IMR-90 (cell line): ENCODE results near the gene BDH1. TPM values are rescaled to one million over a fixed set of nuclear protein-coding genes. Genes with fewer than 3 reads are reported as not detected.

Experiments used
- ATAC-seq: fragments of 200-7000 bp; cut with Tn5 transposase; 2 replicates; pipeline ENCODE4 v1.9.1; 2020; ENCODE audit warnings: low read depth, mild to moderate bottlenecking, moderate library complexity
- BruUV-seq: library from RNA; stranded (reverse); fragments of 400-500 nt; replicated peaks from 2 replicates; lab custom pipeline; 2021; lab: Mats Ljungman, UMichigan
- CTCF ChIA-PET: fragments of 300-600 bp; formaldehyde crosslinking; extraction: SDS; loops from one replicate; lab custom pipeline; 2021; ENCODE audit warnings: antibody characterized with exemption; lab: Yijun Ruan, JAX
- POLR2A ChIA-PET: fragments of 300-600 bp; sonication (Branson Sonifier 250); formaldehyde crosslinking; loops from one replicate; lab custom pipeline; 2022; ENCODE audit warnings: antibody characterized with exemption; ENCODE audit not compliant: unreplicated experiment; lab: Charles Lee
- DNase-seq: peaks from one replicate; pipeline ENCODE4 v3.0.0; 2013
- H2AFZ ChIP-seq: replicated peaks from 2 replicates; pipeline ENCODE3; 2013; ENCODE audit warnings: low read length, mild to moderate bottlenecking; ENCODE audit not compliant: poor library complexity
- H2AK5ac ChIP-seq: 2 replicates; pipeline ENCODE4 v1.6.1; 2013; ENCODE audit warnings: low read depth, low read length, inconsistent platforms
- H2AK9ac ChIP-seq: replicated peaks from 2 replicates; pipeline ENCODE3; 2013; ENCODE audit warnings: mild to moderate bottlenecking, low read depth, low read length, moderate library complexity; ENCODE audit not compliant: poor library complexity
- H2BK120ac ChIP-seq: 2 replicates; pipeline ENCODE4 v1.6.1; 2013; ENCODE audit warnings: low read depth, low read length, inconsistent platforms
- H2BK15ac ChIP-seq: 3 replicates; pipeline ENCODE4 v1.6.1; 2013; ENCODE audit warnings: low read depth, low read length, inconsistent platforms
- H2BK20ac ChIP-seq: 2 replicates; pipeline ENCODE4 v1.6.1; 2013; ENCODE audit warnings: low read depth, mild to moderate bottlenecking, inconsistent platforms, low read length, moderate library complexity
- H2BK5ac ChIP-seq: 2 replicates; pipeline ENCODE4 v1.6.1; 2013; ENCODE audit warnings: mild to moderate bottlenecking, low read depth, low read length, inconsistent platforms; ENCODE audit not compliant: poor library complexity, severe bottlenecking
- H3K14ac ChIP-seq: replicated peaks from 2 replicates; pipeline ENCODE4 v1.6.1; 2013; ENCODE audit warnings: low read depth, low read length, inconsistent platforms
- H3K18ac ChIP-seq: 2 replicates; pipeline ENCODE4 v1.6.1; 2013; ENCODE audit warnings: low read depth, low read length, control low read depth
- H3K23ac ChIP-seq: 2 replicates; pipeline ENCODE4 v1.6.1; 2013; ENCODE audit warnings: low read depth, low read length, inconsistent platforms
- H3K27ac ChIP-seq: 2 replicates; pipeline ENCODE4 v1.5.1; 2013; ENCODE audit warnings: mild to moderate bottlenecking, control low read depth, low read length; ENCODE audit not compliant: insufficient read depth
- H3K27me3 ChIP-seq: 2 replicates; pipeline ENCODE4 v1.6.1; 2013; ENCODE audit warnings: low read length; ENCODE audit not compliant: control insufficient read depth, insufficient read depth
- H3K36me3 ChIP-seq: 2 replicates; pipeline ENCODE4 v1.6.1; 2013; ENCODE audit warnings: low read length, mixed read lengths; ENCODE audit not compliant: control insufficient read depth, insufficient read depth
- H3K4ac ChIP-seq: 2 replicates; pipeline ENCODE4 v1.6.1; 2013; ENCODE audit warnings: low read depth, low read length, inconsistent platforms
- H3K4me1 ChIP-seq: 2 replicates; pipeline ENCODE4 v1.6.1; 2013; ENCODE audit warnings: low read length, mixed read lengths; ENCODE audit not compliant: control insufficient read depth, insufficient read depth
- H3K4me2 ChIP-seq: 2 replicates; pipeline ENCODE4 v1.6.1; 2013; ENCODE audit warnings: low read depth, mild to moderate bottlenecking, control low read depth, low read length, moderate library complexity
- H3K4me3 ChIP-seq: 2 replicates; pipeline ENCODE4 v1.5.1; 2013; ENCODE audit warnings: low read depth, mild to moderate bottlenecking, control low read depth, low read length, moderate library complexity; ENCODE audit not compliant: insufficient read depth
- H3K56ac ChIP-seq: 2 replicates; pipeline ENCODE4 v1.6.1; 2013; ENCODE audit warnings: low read length, inconsistent platforms; ENCODE audit not compliant: insufficient read depth; ENCODE audit errors: extremely low read depth
- H3K79me1 ChIP-seq, 2 experiments: 2 replicates each; pipeline ENCODE4 v1.6.1; 2013; ENCODE audit warnings: low read length in 2 of 2, inconsistent platforms in 1 of 2, low read depth in 1 of 2
- H3K9ac ChIP-seq: 2 replicates; pipeline ENCODE4 v1.6.1; 2013; ENCODE audit warnings: low read depth, low read length, control low read depth
- H3K9me1 ChIP-seq: 2 replicates; pipeline ENCODE4 v1.6.1; 2013; ENCODE audit warnings: low read length, inconsistent platforms; ENCODE audit not compliant: insufficient read depth
- H3K9me3 ChIP-seq: 2 replicates; pipeline ENCODE4 v1.6.1; 2013; ENCODE audit warnings: low read length; ENCODE audit not compliant: control insufficient read depth, insufficient read depth
- H4K20me1 ChIP-seq: 2 replicates; pipeline ENCODE4 v1.6.1; 2013; ENCODE audit warnings: low read length, inconsistent platforms; ENCODE audit not compliant: insufficient read depth
- H4K5ac ChIP-seq: 2 replicates; pipeline ENCODE4 v1.6.1; 2013; ENCODE audit warnings: mild to moderate bottlenecking, low read depth, low read length, control low read depth
- H4K8ac ChIP-seq, 2 experiments: 2 replicates each; pipeline ENCODE4 v1.6.1; 2013; ENCODE audit warnings: low read depth in 2 of 2, low read length in 2 of 2, control low read depth in 1 of 2, inconsistent platforms in 1 of 2
- H4K91ac ChIP-seq: 2 replicates; pipeline ENCODE4 v1.6.1; 2013; ENCODE audit warnings: low read depth, low read length, inconsistent platforms; ENCODE audit not compliant: insufficient read depth
- CEBPB ChIP-seq: IDR thresholded peaks from 2 replicates; pipeline ENCODE4 v1.6.1; 2012; ENCODE audit warnings: low read depth, low read length, improper control_type of control experiment
- CHD1 ChIP-seq: IDR thresholded peaks from 2 replicates; pipeline ENCODE4 v1.6.1; 2012; ENCODE audit warnings: low read depth, low read length, improper control_type of control experiment
- MAFK ChIP-seq: IDR thresholded peaks from 2 replicates; pipeline ENCODE4 v1.6.1; 2012; ENCODE audit warnings: low read depth, low read length, improper control_type of control experiment
- MXI1 ChIP-seq: IDR thresholded peaks from 2 replicates; pipeline ENCODE4 v1.6.1; 2012; ENCODE audit warnings: low read depth, mild to moderate bottlenecking, low read length, moderate library complexity, borderline replicate concordance
- NFE2L2 ChIP-seq: fragments of 150-350 bp; IDR thresholded peaks from 2 replicates; pipeline ENCODE4 v1.6.1; 2016; ENCODE audit warnings: low read depth, mild to moderate bottlenecking, low read length
- POLR2A ChIP-seq: IDR thresholded peaks from 2 replicates; pipeline ENCODE4 v1.6.1; 2012; ENCODE audit warnings: mild to moderate bottlenecking, low read depth, low read length
- WGBS, 2 experiments: methylation state at CpG; one replicate each; pipeline versions ENCODE4 v1.1.5 to v1.1.7; 2013; ENCODE audit warnings: missing lambda C conversion rate in 2 of 2; ENCODE audit not compliant: insufficient read length in 1 of 2; ENCODE audit errors: extremely low coverage in 2 of 2; 5-methylcytosine and 5-hydroxymethylcytosine counted together
- dilution Hi-C: fragments of 300-500 bp; cut with HindIII; formaldehyde crosslinking; loops from one replicate; pipeline ENCODE4 v1.14.3; 2018; ENCODE audit warnings: low sequenced_read_pairs; ENCODE audit not compliant: unreplicated experiment
- in situ Hi-C: fragments of 300-500 bp; cut with MboI; formaldehyde crosslinking; loops from 3 replicates; pipeline ENCODE4 v1.14.3; 2019; ENCODE audit warnings: low sequenced_read_pairs, inconsistent platforms, mixed read lengths
- intact Hi-C: fragments of 100-400 bp; cut with micrococcal nuclease; formaldehyde crosslinking; loops from 2 replicates; pipeline ENCODE4 v1.10.0; 2022
- polyA plus RNA-seq, 3 experiments: library from polyadenylated mRNA; depleted of rRNA; stranded (reverse); fragments of >200 nt; gene quantifications; 2 replicates each; pipeline ENCODE4 v1.2.3, GENCODE V29; 2012; ENCODE audit warnings: low replicate concordance in 1 of 3
- total RNA-seq: library from RNA; depleted of rRNA; stranded (reverse); fragments of >200 nt; gene quantifications from 2 replicates; pipeline ENCODE4 v1.2.3, GENCODE V29; 2012
- TF ChIP-seq, protein P1 (sequence below): fragments of 150-350 bp; IDR thresholded peaks from 2 replicates; pipeline ENCODE4 v1.6.1; 2016; ENCODE audit warnings: low read depth, mild to moderate bottlenecking, low read length, moderate library complexity, borderline replicate concordance

Gene BDH1
- total and polyA plus RNA-seq, 2 of the 4 experiments (the other 2 are of a cell fraction) = 2.7 to 4.4 TPM

DNA sequence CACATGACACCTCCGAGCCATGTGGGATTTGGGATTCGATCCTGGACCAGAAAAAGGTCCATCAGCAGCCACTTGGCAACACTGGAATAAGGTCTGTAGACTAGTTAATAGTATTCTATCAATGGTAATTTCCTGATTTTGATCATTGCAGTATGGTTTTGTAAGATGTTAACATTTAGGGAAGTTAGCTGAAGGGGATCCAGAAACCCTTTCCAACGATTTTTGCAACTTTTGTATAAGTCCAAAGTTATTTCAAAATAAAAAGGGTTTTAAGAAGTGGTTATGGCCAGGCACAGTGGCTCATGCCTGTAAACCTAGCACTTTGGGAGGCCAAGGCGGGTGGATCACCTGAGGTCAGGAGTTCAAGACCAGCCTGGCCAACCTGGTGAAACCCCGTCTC lies 10.2 kb downstream of the BDH1 start:
- dilution Hi-C loops (no loop called here), in situ Hi-C loops (no loop called here), intact Hi-C loops (no loop called here)
- H3K23ac ChIP-seq = no peak overlapping the region
- H3K79me1 ChIP-seq = no peaks in the 10 kb centered on the region
- H3K14ac ChIP-seq = no peak overlapping the region
- ChIA-PET CTCF (no interaction called here), POLR2A (no interaction called here)
- H4K5ac ChIP-seq = no peak overlapping the region
- H2AK5ac ChIP-seq = no peak overlapping the region
- H3K4me2 ChIP-seq = no peak overlapping the region
- no peaks in the 10 kb centered on the region for H3K9me3 ChIP-seq
- no peak overlapping the region for H3K18ac ChIP-seq
- ATAC-seq = no peak
- H4K20me1 ChIP-seq = no peaks in the 10 kb centered on the region; the same call in 1 of the 2 replicates
- no peak overlapping the region for H2AK9ac ChIP-seq
- no TSS peak for BruUV-seq
- H3K4me1 ChIP-seq = 0 out of 2 replicates have a peak, but pooled peaks cover 1% of the 10 kb centered on the region
- H2BK5ac ChIP-seq = no peak overlapping the region
- H3K27me3 ChIP-seq = no peaks in the 10 kb centered on the region; the same call in 1 of the 2 replicates
- no peak overlapping the region for H4K8ac ChIP-seq
- H2AFZ ChIP-seq = no peak overlapping the region
- 100% methylated on average over 1 of the region's 5 CpGs; no CpG with 5 or more reads in 1 of the 2 experiments for WGBS, 2 experiments
- no peak overlapping the region for H2BK120ac ChIP-seq
- no peak overlapping the region for H3K9ac ChIP-seq
- H3K4me3 ChIP-seq = no peak overlapping the region
- H3K27ac ChIP-seq = no peak overlapping the region
- H4K91ac ChIP-seq = no peak overlapping the region
- H3K56ac ChIP-seq = no peak overlapping the region
- no peak overlapping the region for H2BK20ac ChIP-seq
- H2BK15ac ChIP-seq = no peak overlapping the region
- no peak for DNase-seq
- H3K9me1 ChIP-seq = no peaks in the 10 kb centered on the region
- TF ChIP-seq MAFK = no peak
- TF ChIP-seq, protein P1, sequence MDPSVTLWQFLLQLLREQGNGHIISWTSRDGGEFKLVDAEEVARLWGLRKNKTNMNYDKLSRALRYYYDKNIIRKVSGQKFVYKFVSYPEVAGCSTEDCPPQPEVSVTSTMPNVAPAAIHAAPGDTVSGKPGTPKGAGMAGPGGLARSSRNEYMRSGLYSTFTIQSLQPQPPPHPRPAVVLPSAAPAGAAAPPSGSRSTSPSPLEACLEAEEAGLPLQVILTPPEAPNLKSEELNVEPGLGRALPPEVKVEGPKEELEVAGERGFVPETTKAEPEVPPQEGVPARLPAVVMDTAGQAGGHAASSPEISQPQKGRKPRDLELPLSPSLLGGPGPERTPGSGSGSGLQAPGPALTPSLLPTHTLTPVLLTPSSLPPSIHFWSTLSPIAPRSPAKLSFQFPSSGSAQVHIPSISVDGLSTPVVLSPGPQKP = no peak
- no peak for TF ChIP-seq CHD1
- no peak for TF ChIP-seq CEBPB
- TF ChIP-seq NFE2L2 = no peak
- no peak for TF ChIP-seq MXI1
- no peak for TF ChIP-seq POLR2A
- H3K4ac ChIP-seq = no peak overlapping the region
- H3K36me3 ChIP-seq = no peaks in the 10 kb centered on the region
